ENCODE results near the gene KDM8.

DNA sequence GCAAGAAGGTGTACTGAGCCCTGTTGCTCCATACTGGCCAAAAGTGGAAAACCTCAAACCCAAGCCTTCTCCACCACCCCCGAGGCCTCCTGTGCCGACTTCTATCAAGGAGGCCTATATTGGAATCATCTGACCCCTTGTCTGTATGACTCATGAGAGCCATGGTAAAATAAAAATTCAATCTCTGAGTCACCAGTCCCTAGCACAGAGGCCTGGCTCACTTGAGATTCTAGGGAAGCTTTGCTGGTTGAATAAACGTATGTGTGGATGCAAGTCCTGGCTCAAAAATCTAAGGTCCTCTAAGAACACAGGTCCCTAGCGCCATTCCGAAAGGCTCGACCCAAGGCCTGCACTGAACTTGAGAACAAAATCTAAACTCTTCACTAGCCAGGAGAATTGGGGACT lies 50.2 kb downstream of the KDM8 start:
- TF ChIP-seq POLR2A (IDR thresholded peaks at IDR 0.05) (no peak), CTCF (IDR thresholded peaks at IDR 0.05) (no peak), POLR2AphosphoS5 (IDR thresholded peaks at IDR 0.05) (no peak), EP300 (IDR thresholded peaks at IDR 0.05; ENCODE audit: low read depth) (no peak)

Measured in transverse colon (tissue), 4 donors.